COLO668 (cell line): ENCODE measurements around the gene PRAMEF18.
"Not testable (repeated sequence)": the region's sequence is repeated elsewhere in the genome, so short reads cannot be mapped to it uniquely, and the experiment has no call there.

ENCODE experiments used
- DNase-seq: peaks from one replicate; lab custom pipeline; 2025; ENCODE audit not compliant: unreplicated experiment; lab: John Stamatoyannopoulos, UW

The PRAMEF18 gene

DNA sequence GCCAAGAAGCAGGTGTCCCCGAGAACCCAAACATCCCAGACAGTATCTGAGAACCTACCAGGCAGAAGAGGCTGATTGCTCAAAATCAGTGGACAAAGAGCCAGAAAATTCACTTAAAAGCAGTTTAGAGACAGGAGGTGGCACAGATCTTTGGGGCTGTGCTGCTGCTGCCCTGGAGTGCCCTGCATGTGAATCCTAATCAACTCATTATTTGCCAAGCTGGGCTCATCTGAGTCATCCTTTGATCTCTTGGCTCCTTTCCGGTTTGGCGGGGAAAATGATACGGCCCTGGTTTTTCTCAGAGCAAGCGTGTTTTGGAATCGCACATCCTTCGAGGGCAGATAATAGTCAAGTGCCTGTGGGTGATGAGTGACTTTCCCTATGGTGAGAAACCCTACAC is 9.3 kb downstream of the PRAMEF18 start:
- DNase-seq = not testable (repeated sequence)

DNA sequence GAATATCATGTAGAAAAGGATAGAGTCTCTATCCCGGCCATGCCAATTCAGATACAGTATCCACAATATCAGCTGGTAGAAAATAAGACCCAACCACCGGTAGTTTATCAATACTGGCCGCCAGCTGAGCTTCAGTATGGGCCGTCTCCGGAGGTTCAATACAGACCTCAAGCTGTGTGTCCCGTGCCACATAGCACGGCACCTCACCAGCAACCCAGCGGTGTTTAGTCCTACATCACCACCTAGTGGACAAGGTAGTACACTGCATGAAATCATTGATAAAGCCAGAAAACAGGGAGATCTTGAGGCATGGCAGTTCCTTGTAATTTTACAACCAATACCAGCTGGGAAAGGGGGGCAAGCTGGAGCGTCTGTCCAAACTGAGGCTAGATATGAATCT is 17.2 kb downstream of the PRAMEF18 start:
- not testable (repeated sequence) for DNase-seq

DNA sequence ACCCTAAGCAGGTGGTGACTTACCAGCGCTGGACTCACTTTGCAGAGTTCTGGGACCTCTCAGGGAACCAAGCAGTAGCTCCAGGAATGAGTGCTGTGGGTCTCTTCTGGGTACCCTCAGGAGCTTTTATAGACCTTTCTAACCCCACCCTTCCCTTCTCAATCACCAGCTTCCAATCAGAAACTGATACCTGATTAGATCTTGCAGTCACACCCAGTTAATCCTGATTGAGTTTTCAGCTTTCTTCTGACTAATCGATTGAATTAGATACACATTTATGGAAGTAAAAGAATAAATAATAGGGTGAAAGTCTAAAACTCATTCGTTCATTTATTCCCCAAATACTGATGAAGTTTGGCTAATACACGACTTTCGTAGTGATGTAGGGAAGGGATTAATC is 24.6 kb downstream of the PRAMEF18 start, which contains the start of gene PRAMEF13:
Gene PRAMEF13, minus strand, starts transcription at position 101 of the 400 bp plus-strand sequence. CDS start 1,820 bp downstream, outside the sequence.
- not testable (repeated sequence) for DNase-seq
